GM21381 (cell line): ENCODE results near the gene CCL20.

Experiments
- ATAC-seq: cut with Tn5 transposase; IDR thresholded peaks from one replicate; pipeline ENCODE4 v1.9.1; 2021; ENCODE audit warnings: mild to moderate bottlenecking, moderate library complexity; ENCODE audit not compliant: unreplicated experiment

CCL20 gene

DNA sequence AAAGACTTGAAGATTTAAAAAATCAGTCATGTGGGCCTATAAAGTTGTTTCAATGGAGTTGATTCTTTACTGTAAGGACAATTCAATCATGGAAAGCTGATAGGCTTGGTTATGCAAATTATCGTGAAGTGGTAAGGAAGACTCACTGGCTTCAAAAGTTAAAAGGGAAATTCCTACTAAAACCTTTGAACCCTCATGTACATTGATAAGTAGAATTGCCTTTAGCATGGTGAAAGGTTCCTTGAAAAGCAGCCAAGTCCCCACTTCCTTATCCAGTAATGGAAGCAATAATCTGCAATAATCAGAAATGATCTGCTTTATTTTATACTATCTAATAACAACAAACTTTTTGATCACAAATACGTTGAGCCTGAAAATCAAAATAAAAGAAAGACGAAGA, 14.4 kb upstream of the CCL20 start:
- ATAC-seq, result no peak

DNA sequence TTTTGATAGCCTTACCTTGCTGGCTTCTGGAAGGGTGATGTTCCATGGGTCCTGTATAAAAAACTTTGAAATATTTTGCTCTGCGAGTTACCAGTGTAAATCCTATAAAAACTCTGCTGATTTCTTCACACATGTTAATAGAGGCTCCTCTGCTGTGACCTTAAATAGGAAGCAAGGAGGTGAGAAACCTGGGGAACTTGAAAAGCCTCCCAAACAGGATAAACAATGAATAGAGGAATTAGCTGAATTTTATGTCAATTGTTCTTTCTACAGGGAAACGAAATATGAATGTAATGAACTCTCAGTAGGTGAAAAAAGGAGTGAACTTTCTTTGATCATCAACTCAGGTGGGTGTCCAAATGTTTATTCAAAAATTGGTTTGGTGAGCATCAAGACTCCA, 10.8 kb upstream of the CCL20 start:
- ATAC-seq, result no peak

DNA sequence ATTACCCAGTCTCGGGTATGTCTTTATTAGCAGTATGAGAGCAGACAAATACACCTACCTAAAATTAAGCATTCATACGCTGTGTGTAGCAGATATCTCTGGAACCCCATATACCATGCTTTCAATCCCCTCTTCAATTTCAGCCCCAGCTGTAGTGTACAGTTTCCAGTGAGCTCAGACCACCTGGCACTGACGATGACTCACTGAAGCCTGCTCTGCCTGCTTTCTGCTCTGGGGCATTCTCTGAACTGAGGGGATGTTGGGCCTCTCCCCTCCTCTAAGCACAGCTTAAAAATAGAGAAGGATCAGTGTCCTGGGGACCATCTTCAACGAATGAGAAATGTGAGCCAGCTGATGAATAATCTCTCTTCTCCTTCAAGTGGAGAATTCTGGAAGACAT, 8.7 kb upstream of the CCL20 start:
- no peak for ATAC-seq

DNA sequence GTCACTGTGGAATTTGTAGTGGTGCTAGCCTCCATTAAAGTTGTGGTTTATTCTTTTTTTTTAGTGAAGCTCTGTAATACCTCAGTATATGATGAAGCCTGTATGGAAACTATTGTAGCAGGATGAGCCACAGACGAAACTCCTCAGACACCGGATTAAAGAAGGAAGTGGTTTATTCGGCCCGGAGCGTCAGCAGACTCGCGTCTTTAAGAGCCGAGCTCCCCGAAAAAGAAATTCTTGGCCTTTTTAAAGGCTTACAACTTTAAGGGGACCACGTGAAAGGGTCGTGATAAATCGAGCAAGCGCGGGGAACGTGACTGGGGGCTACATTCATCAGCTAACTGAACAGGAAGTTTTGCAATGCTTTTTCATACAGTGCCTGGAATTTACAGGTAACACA, 8.1 kb upstream of the CCL20 start:
- ATAC-seq, result no peak

DNA sequence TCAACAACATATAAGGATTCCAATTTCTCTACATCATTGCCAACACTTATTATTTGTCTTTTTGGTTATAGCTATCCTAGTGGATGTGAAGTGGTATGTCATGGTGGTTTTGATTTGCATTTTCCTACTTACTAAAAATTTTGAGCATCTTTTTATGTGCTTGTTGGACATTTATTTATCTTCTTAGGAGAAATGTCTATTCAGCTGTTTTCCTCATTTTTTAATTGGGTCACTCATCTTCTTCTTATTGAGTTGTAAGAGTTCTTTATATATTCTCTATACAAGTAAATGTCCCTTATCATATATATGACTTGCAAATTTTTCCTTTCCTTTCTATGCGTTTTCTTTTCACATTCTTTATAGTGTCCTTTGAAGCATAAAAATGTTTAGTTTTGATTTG, 4.7 kb upstream of the CCL20 start:
- no peak for ATAC-seq

DNA sequence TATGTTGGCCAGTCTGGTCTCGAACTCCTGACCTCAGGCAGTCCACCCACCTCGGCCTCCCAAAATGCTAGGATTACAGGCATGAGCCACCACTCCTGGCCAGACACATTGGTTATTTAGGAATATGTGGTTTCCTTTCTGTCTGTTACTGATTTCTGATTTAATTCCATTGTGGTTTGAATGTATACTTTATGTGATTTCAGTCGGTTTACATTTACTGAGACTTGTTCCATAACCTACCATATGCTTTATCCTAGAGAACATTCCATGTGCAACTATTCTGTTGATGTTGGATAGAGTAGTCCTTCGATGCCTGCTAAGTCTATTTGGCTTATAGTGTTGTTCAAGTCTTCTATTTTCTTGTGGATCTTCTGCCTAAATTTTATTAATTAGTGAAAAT, 1.6 kb upstream of the CCL20 start:
- ATAC-seq, result no peak

DNA sequence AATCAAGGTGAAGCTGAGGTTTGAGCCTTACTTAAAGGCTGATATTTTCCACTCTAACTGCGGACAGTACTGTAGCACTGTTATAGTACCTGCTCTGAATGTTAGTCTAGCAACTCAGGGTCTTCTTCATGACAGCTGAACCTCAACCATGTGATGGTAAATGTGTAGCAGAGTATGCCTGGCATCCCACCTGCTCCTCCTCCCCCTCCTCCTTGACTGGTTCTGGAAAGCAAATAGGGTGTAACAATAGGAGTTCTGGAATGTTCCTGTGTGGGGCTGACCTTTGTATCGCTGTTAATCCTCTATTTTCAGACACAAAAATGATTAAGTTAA, 447 bp upstream of the CCL20 start:
- ATAC-seq, result no peak

DNA sequence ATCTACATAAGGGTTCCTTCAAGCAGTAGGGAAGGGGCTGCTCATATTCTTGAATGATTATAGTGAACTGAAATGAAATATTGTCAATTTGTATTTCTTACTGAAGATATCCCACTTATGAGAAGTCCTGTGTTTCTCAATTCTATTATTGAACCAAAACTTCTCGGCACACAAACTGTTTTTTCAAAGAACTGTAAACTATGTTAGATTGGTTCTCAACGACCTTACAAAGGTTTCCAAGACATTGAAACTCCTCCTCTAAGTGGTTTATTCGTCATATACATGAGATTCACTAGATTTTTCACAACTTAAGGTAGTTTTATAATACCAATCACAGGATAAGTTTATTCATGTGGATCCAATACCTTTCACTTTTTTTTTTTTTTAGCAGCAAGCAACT, 1.4 kb downstream of the CCL20 start:
- ATAC-seq, result no peak

DNA sequence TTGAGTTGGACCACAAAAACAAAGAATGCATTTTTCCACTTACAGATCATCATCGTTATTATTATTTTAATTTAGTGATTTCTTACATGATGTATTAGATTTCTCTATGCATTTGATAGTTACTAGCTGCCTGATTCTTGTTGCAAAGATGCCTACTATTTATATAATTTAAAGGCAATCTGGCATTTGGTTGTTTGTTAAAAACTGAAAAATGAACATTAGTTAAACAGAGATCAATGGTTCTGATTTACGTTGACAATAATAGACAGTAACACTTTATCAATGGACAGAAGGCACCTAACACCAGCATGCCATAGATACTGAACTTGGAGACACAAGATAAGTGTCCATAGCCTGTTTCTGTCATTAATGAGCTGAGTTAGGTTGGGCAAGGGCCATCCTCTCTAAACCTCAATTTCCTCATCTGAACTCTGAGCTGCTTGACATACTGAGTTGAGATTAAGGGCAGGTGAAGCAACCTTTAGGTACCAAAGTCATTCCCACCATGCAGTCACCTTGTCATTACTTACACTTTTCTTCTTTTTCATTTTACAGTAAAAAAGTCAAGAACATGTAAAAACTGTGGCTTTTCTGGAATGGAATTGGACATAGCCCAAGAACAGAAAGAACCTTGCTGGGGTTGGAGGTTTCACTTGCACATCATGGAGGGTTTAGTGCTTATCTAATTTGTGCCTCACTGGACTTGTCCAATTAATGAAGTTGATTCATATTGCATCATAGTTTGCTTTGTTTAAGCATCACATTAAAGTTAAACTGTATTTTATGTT, 3.1 kb downstream of the CCL20 start:
- ATAC-seq, result no peak

DNA sequence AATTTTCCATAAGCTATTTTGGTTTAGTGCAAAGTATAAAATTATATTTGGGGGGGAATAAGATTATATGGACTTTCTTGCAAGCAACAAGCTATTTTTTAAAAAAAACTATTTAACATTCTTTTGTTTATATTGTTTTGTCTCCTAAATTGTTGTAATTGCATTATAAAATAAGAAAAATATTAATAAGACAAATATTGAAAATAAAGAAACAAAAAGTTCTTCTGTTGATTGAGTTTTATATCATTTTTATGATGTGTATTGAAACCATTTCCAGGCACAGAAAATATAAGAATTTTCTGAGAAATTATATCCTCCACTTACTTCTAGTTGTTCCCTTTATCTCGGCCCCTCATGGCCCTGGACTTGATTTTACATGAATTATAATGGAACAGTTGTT, 3.7 kb downstream of the CCL20 start:
- ATAC-seq, result no peak

DNA sequence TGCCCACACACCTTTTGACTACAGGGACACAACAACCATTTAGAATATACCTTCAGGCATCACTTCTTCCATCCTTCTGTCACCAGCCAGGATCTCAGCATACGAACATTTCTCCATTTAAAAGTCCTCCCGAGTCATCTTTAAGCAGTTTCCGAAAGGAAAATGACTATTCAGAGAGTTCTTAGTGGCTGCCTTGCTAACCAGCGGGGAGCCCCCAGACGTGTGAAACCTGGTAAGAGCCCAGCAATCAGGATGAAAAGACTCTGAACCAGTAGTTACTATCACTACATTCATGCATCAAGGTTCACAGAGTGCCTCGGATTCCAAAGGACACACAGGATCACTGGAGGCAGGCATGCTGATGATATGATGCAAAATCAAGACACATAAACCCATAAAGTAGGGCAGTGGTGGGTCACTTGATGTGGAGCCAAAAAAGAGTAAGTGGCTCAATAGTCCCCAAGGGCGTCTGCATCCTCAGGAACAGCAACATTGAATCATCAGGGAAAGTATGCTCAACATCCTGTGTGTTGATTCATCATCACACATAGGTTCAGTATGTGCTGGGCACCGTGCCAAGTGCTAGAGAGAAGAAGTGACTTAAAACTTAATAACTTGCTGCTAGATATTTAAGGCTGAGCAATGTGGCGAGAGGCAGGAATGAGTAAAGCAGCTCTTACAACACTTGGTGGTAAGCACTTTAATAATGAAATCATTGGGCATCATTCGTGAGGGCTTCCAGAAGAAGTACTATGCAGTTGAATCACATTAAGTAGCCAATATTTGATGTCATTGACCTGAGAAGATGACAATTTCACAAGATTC, 4.4 kb downstream of the CCL20 start:
- ATAC-seq, result no peak

DNA sequence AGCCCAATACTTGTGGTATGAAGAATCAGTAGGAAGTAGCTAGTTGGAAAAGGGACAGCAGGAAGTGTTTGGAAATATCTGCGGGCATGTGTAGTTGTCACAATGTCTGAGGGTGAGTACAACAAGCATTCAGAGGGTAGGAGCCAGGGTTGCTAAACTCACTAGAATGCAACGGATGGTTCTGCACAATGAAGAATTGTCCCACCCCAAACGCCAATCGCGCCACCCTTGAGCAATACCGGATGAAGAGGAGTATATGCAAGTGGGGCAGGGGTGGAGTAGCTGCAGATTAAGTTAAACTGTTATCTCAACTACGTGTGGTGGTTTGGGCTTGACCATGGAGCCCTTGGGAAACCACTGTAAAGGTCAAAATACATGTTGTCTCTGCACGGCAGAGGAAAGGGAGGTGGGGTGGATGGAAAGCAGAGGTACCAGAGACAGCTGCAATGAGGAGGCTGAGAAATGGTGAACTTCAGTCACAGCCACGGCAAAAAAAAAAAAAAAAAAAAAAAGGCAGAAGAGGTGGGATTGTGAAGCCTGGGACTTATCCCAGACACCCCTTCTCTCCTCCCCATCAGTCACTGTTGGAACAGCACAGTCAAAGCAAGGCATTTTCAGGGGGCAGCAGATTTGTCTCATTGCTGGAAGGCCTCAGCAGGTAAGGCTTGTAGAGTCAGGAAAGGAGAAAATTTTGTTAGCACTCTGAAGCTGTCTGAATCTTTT, 5.2 kb downstream of the CCL20 start:
- ATAC-seq, result no peak

DNA sequence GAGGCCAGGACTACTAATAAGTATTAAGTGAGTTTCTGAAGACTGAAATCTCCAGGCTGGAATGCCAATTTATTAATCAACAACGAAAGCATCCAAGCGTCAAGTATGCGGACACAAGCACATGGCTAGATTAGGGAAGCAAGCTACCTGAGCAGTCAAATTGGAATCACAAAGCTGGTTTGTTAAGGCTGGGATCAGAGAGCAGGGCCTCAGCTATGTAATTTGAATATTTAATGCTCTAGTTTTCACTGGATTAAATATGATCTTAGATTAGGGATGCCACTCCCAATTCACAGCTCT, 5.7 kb downstream of the CCL20 start:
- no peak for ATAC-seq

DNA sequence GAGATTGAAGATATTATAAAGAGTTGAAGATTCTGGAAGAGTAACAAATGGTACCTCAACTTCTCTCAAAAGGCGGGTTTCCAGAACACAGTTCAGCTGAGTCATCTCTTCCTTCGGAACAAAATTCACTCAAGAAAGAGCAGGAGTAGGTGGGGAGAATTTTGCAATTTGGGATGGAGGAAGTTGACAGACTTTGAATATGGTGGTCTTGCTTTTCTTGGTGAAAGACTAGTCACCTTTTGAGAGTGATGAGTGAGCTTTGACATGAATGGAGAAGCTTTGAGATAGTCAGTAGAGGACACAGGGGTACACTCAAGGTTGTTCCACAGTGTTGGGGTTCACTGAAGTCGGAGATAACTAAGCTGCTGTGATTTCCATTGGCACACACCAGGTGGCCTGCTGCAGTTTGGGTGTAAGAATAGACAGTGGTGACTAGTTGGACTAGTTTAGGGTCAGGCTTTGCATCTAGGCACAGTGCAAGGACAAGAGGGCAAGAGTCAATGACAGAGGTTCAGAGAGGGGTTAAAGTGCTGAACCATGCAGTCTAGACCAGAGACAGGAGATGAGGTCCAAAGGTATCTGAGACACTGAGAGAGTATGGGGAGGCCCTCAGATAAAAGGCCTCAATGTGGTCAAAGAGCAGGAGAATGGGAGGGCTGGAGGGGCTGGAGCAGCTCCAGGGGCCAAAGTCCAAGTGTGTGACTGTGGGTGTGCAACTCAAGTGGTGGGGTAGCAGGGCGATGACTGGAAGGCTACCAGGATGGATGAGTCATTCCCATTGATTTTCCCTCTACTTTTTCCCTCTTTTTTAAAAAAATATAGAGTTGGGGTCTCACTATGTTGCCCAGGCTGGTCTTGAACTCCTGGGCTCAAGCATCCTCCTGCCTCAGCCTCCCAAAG, 7.7 kb downstream of the CCL20 start:
- ATAC-seq, result no peak

DNA sequence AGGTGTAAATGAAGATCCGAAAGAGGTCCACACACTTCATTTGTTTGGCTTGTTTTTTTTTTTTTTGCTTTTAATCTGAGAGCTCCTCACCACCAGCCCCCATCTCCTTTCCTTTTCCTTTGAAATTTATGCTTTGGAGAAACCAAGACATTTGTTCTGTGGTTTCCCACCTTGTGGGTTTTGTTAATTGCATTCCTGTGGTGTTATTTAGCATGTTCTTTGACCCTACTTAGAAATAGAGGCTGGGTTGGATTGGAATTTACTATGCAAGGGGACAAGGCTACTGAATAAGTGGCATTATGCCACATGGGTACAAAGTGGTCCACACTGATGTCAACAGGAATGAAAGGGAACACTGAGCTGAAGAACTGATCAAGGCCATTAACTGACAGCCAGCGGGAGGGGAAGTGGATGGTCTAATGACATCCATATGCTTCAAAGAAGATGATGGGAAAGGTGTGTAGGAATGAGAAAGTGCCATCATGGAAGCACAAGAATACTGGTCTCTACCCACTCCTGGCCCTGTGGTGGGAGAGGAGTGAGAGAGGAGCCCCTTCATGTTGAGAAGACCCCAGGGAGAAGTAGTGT, 8.9 kb downstream of the CCL20 start:
- ATAC-seq, result no peak

DNA sequence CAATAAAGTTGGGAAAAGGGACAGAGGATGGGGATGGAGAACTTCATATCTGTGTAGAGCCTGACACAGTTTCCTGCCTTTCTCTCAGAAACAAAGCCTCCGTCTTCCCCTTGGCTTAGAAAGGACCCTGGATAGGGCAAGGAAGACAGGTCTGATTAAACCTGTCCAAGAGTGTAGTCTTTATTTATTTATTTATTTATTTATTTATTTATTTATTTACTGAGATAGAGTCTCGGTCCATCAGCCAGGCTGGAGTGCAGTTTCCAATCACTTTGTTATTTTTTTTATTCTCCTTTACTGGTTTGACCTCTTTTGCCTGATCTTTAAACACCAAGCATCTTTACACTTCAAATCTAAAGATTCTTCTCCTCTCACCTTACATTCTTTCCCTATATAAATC, 10.3 kb downstream of the CCL20 start:
- no peak for ATAC-seq

DNA sequence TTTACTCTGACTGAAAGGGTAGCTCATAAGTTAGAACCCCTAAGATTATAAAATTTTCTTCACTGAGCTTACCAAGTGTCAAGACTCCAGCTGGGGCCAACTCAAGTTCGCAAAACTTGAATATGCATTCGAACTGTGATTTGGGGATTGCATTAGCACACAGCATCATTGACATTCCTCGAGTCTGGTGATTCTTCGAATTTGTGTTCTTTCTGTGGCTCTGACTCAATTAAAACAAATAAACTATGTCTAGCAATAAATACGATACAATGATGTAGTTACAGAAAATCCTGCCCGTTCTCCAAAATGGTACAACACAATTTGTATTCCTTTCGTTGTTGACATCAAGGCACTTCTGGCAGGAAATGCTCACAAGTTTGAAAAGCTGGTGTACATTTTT, 11.1 kb downstream of the CCL20 start:
- ATAC-seq, result no peak

DNA sequence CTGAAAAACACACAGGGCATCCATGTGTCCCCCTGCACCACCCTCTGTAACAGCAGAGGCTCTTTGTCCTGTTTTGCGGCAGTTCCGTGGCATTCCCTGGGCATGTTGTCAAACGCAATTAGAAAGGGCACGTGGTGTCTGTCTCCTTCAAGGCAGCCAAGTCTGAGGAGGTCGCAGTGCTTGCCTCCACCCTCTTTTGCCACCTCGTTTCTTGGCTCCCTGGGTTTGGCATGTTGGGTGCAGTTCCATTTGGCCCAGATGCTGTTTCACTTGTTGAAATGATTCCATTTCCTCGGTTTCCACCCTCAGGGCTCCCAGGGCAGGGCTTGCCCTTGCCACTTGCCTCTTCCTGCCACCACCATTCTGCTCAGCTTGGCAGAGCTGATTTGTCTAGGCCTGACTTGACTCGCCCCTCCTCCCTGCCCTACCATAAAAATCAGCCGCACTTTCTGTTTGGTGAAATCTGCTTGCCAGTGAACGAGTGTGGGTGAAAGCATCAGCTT, 12.4 kb downstream of the CCL20 start:
- ATAC-seq, result no peak

DNA sequence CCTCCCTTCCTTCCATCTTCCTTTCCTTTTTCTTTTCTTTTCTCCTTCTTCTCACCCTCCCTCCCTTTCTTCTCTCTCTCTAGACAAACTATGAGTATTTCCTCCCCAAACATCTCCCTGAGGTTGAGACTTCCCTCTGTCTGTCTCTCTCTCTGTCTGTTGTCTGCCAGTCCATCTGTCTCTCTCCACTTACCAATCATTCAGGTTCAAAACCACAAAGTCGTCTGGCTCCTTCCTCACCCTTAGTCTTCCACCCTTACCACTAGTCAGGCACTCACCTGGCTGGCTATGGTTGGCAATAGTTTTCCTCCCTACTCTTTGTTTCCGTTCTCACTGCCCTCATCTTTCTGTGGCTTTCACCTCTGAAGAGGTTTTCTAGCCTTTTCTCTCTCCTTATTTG, 12.9 kb downstream of the CCL20 start:
- no peak for ATAC-seq

DNA sequence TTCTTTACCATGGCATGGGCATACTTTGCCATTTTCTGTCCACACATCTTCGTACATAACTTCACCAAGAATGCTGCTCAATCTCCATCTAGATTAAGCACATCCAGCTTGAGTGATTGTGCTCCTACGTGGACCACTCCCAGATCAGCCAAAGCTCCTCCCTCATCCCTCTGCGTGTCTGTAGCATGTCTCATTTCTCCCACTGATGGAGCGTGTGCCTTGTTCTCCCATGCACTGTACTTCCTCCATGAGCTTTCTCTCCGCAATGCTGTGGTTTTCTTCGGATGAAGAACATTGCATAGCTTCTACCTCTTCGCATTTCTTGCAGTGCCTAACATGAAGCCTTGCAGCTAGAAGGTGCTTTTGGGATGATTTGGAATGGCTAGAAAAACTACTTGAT, 13.5 kb downstream of the CCL20 start:
- no peak for ATAC-seq

DNA sequence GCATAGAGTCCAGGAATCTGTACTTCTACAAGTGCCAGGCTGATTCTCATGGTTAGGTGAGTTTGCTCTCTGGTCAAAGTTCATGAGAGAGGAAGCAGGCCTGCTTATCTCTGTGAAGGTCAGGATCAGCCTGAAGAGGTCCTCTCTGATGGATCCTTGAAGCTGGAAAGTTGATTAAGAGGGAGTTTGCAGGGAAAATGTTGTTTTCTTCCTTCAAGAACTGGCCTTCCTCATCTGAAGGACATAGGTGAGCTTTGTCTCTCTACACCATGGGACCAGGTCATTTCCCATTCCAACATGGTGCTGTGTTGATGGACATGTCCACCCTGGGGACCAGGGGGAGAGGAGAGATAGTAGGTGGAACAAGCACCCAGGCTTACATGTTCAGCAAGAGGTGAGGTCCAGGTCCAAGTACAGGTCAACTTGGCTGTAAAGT, 14.9 kb downstream of the CCL20 start:
- ATAC-seq, result no peak
